CD4-positive, alpha-beta T cell treated with Interleukin-4 for 4 hours (primary cell): Measurements from ENCODE around the gene HLA-F.

Experiments
- DNase-seq: peaks from one replicate; pipeline ENCODE4 v3.0.0-alpha.2; 2020

Gene HLA-F

GRCh38 chr6:29724937-29725869 lies 2.0 kb downstream of the HLA-F start:
- DNase-seq = no peak

- DNase-seq = no peak
These were observed 2.8 kb downstream of the HLA-F start for GRCh38 chr6:29726001-29726400.

GRCh38 chr6:29726571-29727194 lies 3.4 kb downstream of the HLA-F start:
- DNase-seq = no peak

- DNase-seq = no peak
These were observed 4.4 kb downstream of the HLA-F start for GRCh38 chr6:29727637-29728036.

- DNase-seq = no peak
These were observed 5.1 kb downstream of the HLA-F start for GRCh38 chr6:29728173-29728874.

- no peak for DNase-seq
These were observed 5.6 kb downstream of the HLA-F start for GRCh38 chr6:29728875-29729270.

GRCh38 chr6:29729774-29730328 lies 6.6 kb downstream of the HLA-F start:
- no peak for DNase-seq

GRCh38 chr6:29730575-29731126 lies 7.4 kb downstream of the HLA-F start:
- DNase-seq = no peak

- no peak for DNase-seq
These were observed 8.0 kb downstream of the HLA-F start for GRCh38 chr6:29731281-29731680.

- DNase-seq = no peak
These were observed 9.8 kb downstream of the HLA-F start for GRCh38 chr6:29733057-29733456.

GRCh38 chr6:29734046-29735018 lies 11.1 kb downstream of the HLA-F start:
- no peak for DNase-seq

GRCh38 chr6:29736563-29736962 lies 13.3 kb downstream of the HLA-F start:
- DNase-seq = no peak

- peak; percentile 71 for DNase-seq
These were observed 14.7 kb downstream of the HLA-F start for GRCh38 chr6:29737707-29738630.

- DNase-seq = no peak
These were observed 16.1 kb downstream of the HLA-F start for GRCh38 chr6:29739136-29739881.

GRCh38 chr6:29739882-29740261 lies 16.6 kb downstream of the HLA-F start:
- DNase-seq = no peak

- no peak for DNase-seq
These were observed 18.4 kb downstream of the HLA-F start for GRCh38 chr6:29741592-29741991.

- DNase-seq = no peak
These were observed 18.9 kb downstream of the HLA-F start for GRCh38 chr6:29742127-29742526.

- no peak for DNase-seq
These were observed 19.8 kb downstream of the HLA-F start for GRCh38 chr6:29743025-29743424.

- no peak for DNase-seq
These were observed 20.3 kb downstream of the HLA-F start for GRCh38 chr6:29743568-29743967.

GRCh38 chr6:29744131-29744530 lies 20.9 kb downstream of the HLA-F start:
- DNase-seq = no peak
